Measurements from ENCODE around the gene PARP3.

PARP3 gene

DNA sequence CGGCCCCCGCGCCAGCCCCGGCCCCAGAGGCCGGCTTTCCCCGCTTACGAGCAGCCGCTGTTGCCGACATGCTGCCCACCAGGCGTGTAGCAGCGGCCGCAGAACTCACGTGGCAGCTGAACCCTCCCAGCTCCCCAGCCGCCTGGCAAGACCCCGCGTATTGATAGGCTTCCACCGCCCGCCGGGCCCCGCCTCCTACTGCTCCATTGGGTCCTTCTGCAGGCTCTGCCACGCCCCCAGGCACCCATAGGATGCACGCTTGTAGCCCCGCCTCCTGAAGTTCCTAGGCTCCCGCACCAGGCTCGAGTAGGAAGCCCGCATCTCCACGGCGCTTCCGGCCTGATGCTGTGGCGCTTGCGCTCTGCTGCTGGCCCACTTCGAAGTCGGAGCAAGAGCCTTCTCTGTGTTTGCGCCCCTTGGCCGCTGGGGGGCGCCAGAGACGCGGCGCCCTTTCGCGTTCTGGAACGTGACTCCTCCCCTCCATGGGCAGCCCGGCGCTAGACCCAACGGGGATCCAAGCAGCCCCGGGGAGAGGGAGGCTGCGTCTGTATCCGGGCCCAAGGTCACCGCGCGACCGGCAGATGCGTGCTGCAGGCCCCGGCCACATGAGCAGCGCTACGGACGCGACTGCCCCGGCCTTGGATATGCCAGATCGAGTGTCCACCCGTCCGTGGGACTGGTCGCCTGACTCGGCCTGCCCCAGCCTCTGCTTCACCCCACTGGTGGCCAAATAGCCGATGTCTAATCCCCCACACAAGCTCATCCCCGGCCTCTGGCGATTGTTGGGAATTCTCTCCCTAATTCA lies at the start of gene PARP3, which contains the start of gene RRP9:
PARP3 (plus strand) TSS at position 566 of the 805 bp plus-strand sequence. CDS start 993 bp downstream, outside the sequence.
RRP9 (minus strand) TSS at position 107 of the 805 bp plus-strand sequence; CDS start at position 70, 37 bp downstream.
- peak; percentile 99 for TF ChIP-seq CTCF (IDR thresholded peaks at IDR 0.05; ENCODE audit: poor library complexity, severe bottlenecking)
- ATAC-seq (ENCODE audit: low read depth) = peak; percentile 91

DNA sequence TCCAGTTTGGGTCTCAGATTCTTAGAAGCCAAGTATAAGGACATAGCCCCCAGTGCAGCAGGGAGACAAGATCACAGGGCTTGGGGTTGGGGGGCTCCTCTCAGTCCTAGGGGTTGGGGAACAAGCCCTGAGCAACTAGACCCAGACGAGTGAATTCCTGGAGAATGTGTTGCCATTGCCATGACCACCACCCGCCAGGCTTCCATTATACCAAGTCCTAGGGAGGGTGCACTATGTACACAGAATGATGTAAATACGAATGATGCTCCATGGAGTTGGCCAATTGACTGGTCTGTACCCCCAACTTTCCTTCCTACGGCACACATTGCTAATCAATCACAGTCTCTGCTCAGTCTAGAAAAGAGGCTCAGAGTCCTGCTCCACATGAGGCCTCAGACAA lies 47.8 kb upstream of the PARP3 start:
- no peaks in the 10 kb centered on the region for H3K27me3 ChIP-seq (ENCODE audit: insufficient read depth, poor library complexity, severe bottlenecking)
- H3K4me1 ChIP-seq (ENCODE audit: insufficient read depth, poor library complexity, severe bottlenecking) = no peaks in the 10 kb centered on the region
- no peak overlapping the region for H3K4me3 ChIP-seq (ENCODE audit: severe bottlenecking)
- H3K36me3 ChIP-seq (ENCODE audit: low read depth) = no peaks in the 10 kb centered on the region
- TF ChIP-seq CTCF (IDR thresholded peaks at IDR 0.05; ENCODE audit: poor library complexity, severe bottlenecking) = no peak
- H3K9me3 ChIP-seq (ENCODE audit: severe bottlenecking) = no peaks in the 10 kb centered on the region
- DNase-seq (ENCODE audit: low spot score) = no peak
- H3K27ac ChIP-seq (ENCODE audit: poor library complexity, severe bottlenecking) = no peak overlapping the region
- ATAC-seq (ENCODE audit: low read depth) = no peak

More for the DNA sequence above, at the start of gene PARP3, which contains the start of gene RRP9:
- Histone ChIP-seq H3K27me3 (ENCODE audit: insufficient read depth, poor library complexity, severe bottlenecking) (no peaks in the 10 kb centered on the region), H3K27ac (ENCODE audit: poor library complexity, severe bottlenecking) (peak within 1 kb of the TSS; percentile 81), H3K9me3 (ENCODE audit: severe bottlenecking) (no peaks in the 10 kb centered on the region), H3K36me3 (ENCODE audit: low read depth) (peaks cover 15% of the 10 kb centered on the region), H3K4me1 (ENCODE audit: insufficient read depth, poor library complexity, severe bottlenecking) (peaks cover 9% of the 10 kb centered on the region), H3K4me3 (ENCODE audit: severe bottlenecking) (peak within 1 kb of the TSS; percentile 58)
- DNase-seq (ENCODE audit: low spot score) = peak; percentile 100

DNA sequence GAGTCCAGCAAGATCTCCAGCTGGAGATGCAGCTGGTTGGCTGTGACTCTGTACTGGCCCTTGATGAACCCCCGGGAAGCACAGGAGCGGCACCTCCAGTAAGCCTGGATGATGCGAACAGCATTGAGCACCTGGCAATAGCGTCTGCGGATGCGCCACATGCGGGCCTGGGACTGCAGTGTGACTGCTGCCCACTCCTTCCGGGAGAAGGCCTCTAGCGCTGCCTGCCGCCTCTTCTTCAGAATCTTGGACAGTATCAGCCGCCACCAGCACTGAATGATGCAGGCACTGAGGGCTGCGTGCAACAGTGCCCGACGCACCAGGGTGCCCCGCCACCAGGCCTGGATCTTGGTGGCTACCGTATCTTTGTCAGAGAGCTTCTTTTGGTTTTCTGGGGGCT lies 47.2 kb upstream of the PARP3 start:
- Histone ChIP-seq H3K4me3 (ENCODE audit: severe bottlenecking) (no peak overlapping the region), H3K27me3 (ENCODE audit: insufficient read depth, poor library complexity, severe bottlenecking) (no peaks in the 10 kb centered on the region), H3K9me3 (ENCODE audit: severe bottlenecking) (no peaks in the 10 kb centered on the region), H3K4me1 (ENCODE audit: insufficient read depth, poor library complexity, severe bottlenecking) (no peaks in the 10 kb centered on the region), H3K36me3 (ENCODE audit: low read depth) (no peaks in the 10 kb centered on the region), H3K27ac (ENCODE audit: poor library complexity, severe bottlenecking) (no peak overlapping the region)
- ATAC-seq (ENCODE audit: low read depth) (no peak), DNase-seq (ENCODE audit: low spot score) (no peak)
- TF ChIP-seq CTCF (IDR thresholded peaks at IDR 0.05; ENCODE audit: poor library complexity, severe bottlenecking) = no peak

DNA sequence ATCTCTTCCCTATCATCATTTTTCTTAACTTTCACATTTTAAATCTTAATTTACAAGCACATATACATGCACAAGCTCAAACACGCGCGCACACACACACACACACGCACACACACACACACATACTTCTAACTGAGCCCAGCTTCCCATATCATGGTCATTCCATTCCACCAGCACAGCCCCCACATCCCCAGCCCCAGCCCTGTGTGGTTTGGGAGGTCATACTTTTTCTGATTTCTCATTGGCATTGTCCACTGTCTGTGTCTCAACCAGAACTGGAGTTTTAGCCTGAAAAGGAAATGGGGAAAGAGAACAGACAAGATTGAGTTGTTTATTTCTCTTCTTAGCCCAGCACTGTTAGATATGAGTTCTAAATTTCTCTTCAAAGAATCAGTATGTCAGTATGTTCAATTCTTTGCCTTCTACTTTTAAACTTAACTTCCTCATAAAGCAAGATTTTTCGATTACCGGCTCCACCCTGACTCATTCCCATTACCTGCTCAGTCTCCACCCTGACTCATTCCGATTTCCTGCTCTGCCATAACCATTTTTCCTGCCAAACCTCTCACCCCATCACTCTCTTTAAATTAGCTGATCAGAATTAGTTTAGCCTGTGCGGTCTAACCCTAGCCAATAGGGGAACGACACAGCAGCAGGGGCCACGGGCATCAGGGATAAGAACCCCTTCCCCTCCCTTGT lies 45.4 kb upstream of the PARP3 start:
- TF ChIP-seq CTCF (IDR thresholded peaks at IDR 0.05; ENCODE audit: poor library complexity, severe bottlenecking) = no peak
- no peaks in the 10 kb centered on the region for H3K4me1 ChIP-seq (ENCODE audit: insufficient read depth, poor library complexity, severe bottlenecking)
- H3K4me3 ChIP-seq (ENCODE audit: severe bottlenecking) = no peak overlapping the region
- H3K36me3 ChIP-seq (ENCODE audit: low read depth) = no peaks in the 10 kb centered on the region
- ATAC-seq (ENCODE audit: low read depth) (no peak), DNase-seq (ENCODE audit: low spot score) (no peak)
- no peaks in the 10 kb centered on the region for H3K9me3 ChIP-seq (ENCODE audit: severe bottlenecking)
- peak overlapping the region; percentile 31 for H3K27ac ChIP-seq (ENCODE audit: poor library complexity, severe bottlenecking)
- no peaks in the 10 kb centered on the region for H3K27me3 ChIP-seq (ENCODE audit: insufficient read depth, poor library complexity, severe bottlenecking)

Measured in RWPE2 (cell line).